Neural progenitor cell (in vitro differentiated cells): Measurements from ENCODE around the gene FLACC1. TPM values are rescaled to one million over a fixed set of nuclear protein-coding genes. Genes with fewer than 3 reads are reported as not detected.
A peak's percentile ranks its signal among the peaks of the same experiment; 100 is the strongest.

Experiments
- DNase-seq: peaks from one replicate; pipeline ENCODE4 v3.0.0-alpha.2; 2016; ENCODE audit warnings: low spot score
- H2AFZ ChIP-seq: fragments of 200-600 bp; sonication (generic); replicated peaks from 2 replicates; pipeline ENCODE4 v1.6.1; 2016; ENCODE audit warnings: antibody characterized with exemption
- H3F3A ChIP-seq: fragments of 200-600 bp; sonication (generic); 2 replicates; pipeline ENCODE4 v1.6.1; 2016; ENCODE audit warnings: antibody characterized with exemption, low read depth
- H3K27ac ChIP-seq: fragments of 200-600 bp; sonication (generic); 2 replicates; pipeline ENCODE4 v1.5.1; 2016; ENCODE audit warnings: mild to moderate bottlenecking
- H3K27me3 ChIP-seq: fragments of 200-600 bp; sonication (generic); 2 replicates; pipeline ENCODE4 v1.6.1; 2016; ENCODE audit warnings: mild to moderate bottlenecking, moderate library complexity
- H3K36me3 ChIP-seq: fragments of 200-600 bp; sonication (generic); 2 replicates; pipeline ENCODE4 v1.5.1; 2016
- H3K4me1 ChIP-seq: fragments of 200-600 bp; sonication (generic); 2 replicates; pipeline ENCODE4 v1.6.1; 2016; ENCODE audit warnings: mixed run types
- H3K4me2 ChIP-seq: fragments of 200-600 bp; sonication (generic); 2 replicates; pipeline ENCODE4 v1.6.1; 2016
- H3K4me3 ChIP-seq: fragments of 200-600 bp; sonication (generic); 2 replicates; pipeline ENCODE4 v1.5.1; 2016
- H3K79me2 ChIP-seq: fragments of 200-600 bp; sonication (generic); 2 replicates; pipeline ENCODE4 v1.6.1; 2016; ENCODE audit warnings: low read depth
- H3K9ac ChIP-seq: fragments of 200-600 bp; sonication (generic); 2 replicates; pipeline ENCODE4 v1.6.1; 2016
- H3K9me3 ChIP-seq: fragments of 200-600 bp; sonication (generic); 2 replicates; pipeline ENCODE4 v1.5.1; 2016; ENCODE audit warnings: low read depth
- H4K20me1 ChIP-seq: fragments of 200-600 bp; sonication (generic); 2 replicates; pipeline ENCODE4 v1.6.1; 2016; ENCODE audit warnings: low read depth
- H3K27ac Mint-ChIP-seq: 3 replicates; pipeline ENCODE4 v1.8.0; 2021; ENCODE audit warnings: mixed read lengths
- H3K27me3 Mint-ChIP-seq: 2 replicates; pipeline ENCODE4 v1.8.0; 2022; ENCODE audit warnings: low read depth, mild to moderate bottlenecking, inconsistent platforms, moderate library complexity, mixed read lengths; ENCODE audit not compliant: insufficient read depth
- H3K36me3 Mint-ChIP-seq: 3 replicates; pipeline ENCODE4 v1.8.0; 2021; ENCODE audit warnings: mixed read lengths
- H3K4me1 Mint-ChIP-seq: 3 replicates; pipeline ENCODE4 v1.8.0; 2021; ENCODE audit warnings: mixed read lengths
- H3K4me3 Mint-ChIP-seq: 3 replicates; pipeline ENCODE4 v1.8.0; 2021; ENCODE audit warnings: mild to moderate bottlenecking, moderate library complexity, mixed read lengths
- H3K9me3 Mint-ChIP-seq: 3 replicates; pipeline ENCODE4 v1.8.0; 2020; ENCODE audit warnings: mixed read lengths
- CTCF ChIP-seq: fragments of 200-600 bp; sonication (generic); IDR thresholded peaks from 2 replicates; pipeline ENCODE4 v1.5.1; 2017; ENCODE audit warnings: antibody characterized with exemption, mild to moderate bottlenecking
- EZH2 ChIP-seq: fragments of 200-600 bp; sonication (generic); IDR thresholded peaks from 2 replicates; pipeline ENCODE4 v1.6.1; 2017; ENCODE audit warnings: antibody characterized with exemption, mild to moderate bottlenecking, moderate library complexity
- EZH2phosphoT487 ChIP-seq: fragments of 200-600 bp; sonication (generic); IDR thresholded peaks from 2 replicates; pipeline ENCODE4 v1.6.1; 2017; ENCODE audit warnings: antibody characterized with exemption
- total RNA-seq: library from RNA; depleted of rRNA; stranded (reverse); fragments of >200 nt; gene quantifications from 2 replicates; pipeline ENCODE4 v1.2.3, GENCODE V29; 2015; ENCODE audit warnings: low replicate concordance

FLACC1 gene
- total RNA-seq, 1 donor from 2014 or later = not detected

GRCh38 chr2:201267278-201268030 is 89.7 kb downstream of the FLACC1 start:
- TF ChIP-seq EZH2 = no peak
- TF ChIP-seq EZH2phosphoT487 = no peak
- TF ChIP-seq CTCF = no peak
- no peak overlapping the region for H3K4me2 ChIP-seq
- H2AFZ ChIP-seq = no peak overlapping the region
- Mint-ChIP-seq H3K36me3 (no peaks in the 10 kb centered on the region), H3K27me3 (peaks cover 3% of the 10 kb centered on the region), H3K4me3 (no peak overlapping the region), H3K27ac (no peak overlapping the region), H3K4me1 (peaks cover 3% of the 10 kb centered on the region), H3K9me3 (no peaks in the 10 kb centered on the region)
- no peak overlapping the region for H3K9ac ChIP-seq
- no peaks in the 10 kb centered on the region for H3K79me2 ChIP-seq
- DNase-seq = no peak
- no peaks in the 10 kb centered on the region for H3K9me3 ChIP-seq
- no peak overlapping the region for H3K27ac ChIP-seq
- no peaks in the 10 kb centered on the region for H4K20me1 ChIP-seq
- no peak overlapping the region for H3K4me3 ChIP-seq
- no peaks in the 10 kb centered on the region for H3K4me1 ChIP-seq
- H3K36me3 ChIP-seq = no peaks in the 10 kb centered on the region
- no peaks in the 10 kb centered on the region for H3K27me3 ChIP-seq
- peaks cover 6% of the 10 kb centered on the region for H3F3A ChIP-seq

GRCh38 chr2:201266629-201267028 is 90.5 kb downstream of the FLACC1 start:
- no peak for TF ChIP-seq CTCF
- no peak for TF ChIP-seq EZH2
- TF ChIP-seq EZH2phosphoT487 = no peak
- H3K4me1 Mint-ChIP-seq = peaks cover 5% of the 10 kb centered on the region
- no peak overlapping the region for H3K4me3 Mint-ChIP-seq

GRCh38 chr2:201264472-201265173 is 92.5 kb downstream of the FLACC1 start:
- Histone ChIP-seq H2AFZ (no peak overlapping the region), H3K4me2 (no peak overlapping the region), H3K27me3 (no peaks in the 10 kb centered on the region), H3K9me3 (no peaks in the 10 kb centered on the region), H3K9ac (no peak overlapping the region), H3K4me3 (no peak overlapping the region), H3K36me3 (no peaks in the 10 kb centered on the region), H3K27ac (no peak overlapping the region), H3F3A (peaks cover 6% of the 10 kb centered on the region), H4K20me1 (no peaks in the 10 kb centered on the region), H3K79me2 (no peaks in the 10 kb centered on the region), H3K4me1 (no peaks in the 10 kb centered on the region)
- peaks cover 10% of the 10 kb centered on the region for H3K4me1 Mint-ChIP-seq
- H3K9me3 Mint-ChIP-seq = no peaks in the 10 kb centered on the region
- no peak overlapping the region for H3K4me3 Mint-ChIP-seq
- H3K36me3 Mint-ChIP-seq = no peaks in the 10 kb centered on the region
- peaks cover 4% of the 10 kb centered on the region for H3K27me3 Mint-ChIP-seq
- no peak for DNase-seq
- H3K27ac Mint-ChIP-seq = no peak overlapping the region
- TF ChIP-seq CTCF (no peak), EZH2 (no peak), EZH2phosphoT487 (no peak)

More at GRCh38 chr2:201266629-201267028, 90.5 kb downstream of the FLACC1 start:
- Histone ChIP-seq H3K27ac (no peak overlapping the region), H4K20me1 (no peaks in the 10 kb centered on the region), H3K27me3 (no peaks in the 10 kb centered on the region), H3F3A (peaks cover 6% of the 10 kb centered on the region), H2AFZ (peak overlapping the region; percentile 54), H3K4me2 (no peak overlapping the region), H3K4me3 (no peak overlapping the region), H3K9me3 (no peaks in the 10 kb centered on the region), H3K4me1 (no peaks in the 10 kb centered on the region), H3K36me3 (no peaks in the 10 kb centered on the region), H3K9ac (no peak overlapping the region), H3K79me2 (no peaks in the 10 kb centered on the region)
- peaks cover 3% of the 10 kb centered on the region for H3K27me3 Mint-ChIP-seq
- no peaks in the 10 kb centered on the region for H3K9me3 Mint-ChIP-seq
- no peaks in the 10 kb centered on the region for H3K36me3 Mint-ChIP-seq
- peak; percentile 4 for DNase-seq
- H3K27ac Mint-ChIP-seq = no peak overlapping the region
